ENCODE data around the gene TMEM176A.

The TMEM176A gene

DNA sequence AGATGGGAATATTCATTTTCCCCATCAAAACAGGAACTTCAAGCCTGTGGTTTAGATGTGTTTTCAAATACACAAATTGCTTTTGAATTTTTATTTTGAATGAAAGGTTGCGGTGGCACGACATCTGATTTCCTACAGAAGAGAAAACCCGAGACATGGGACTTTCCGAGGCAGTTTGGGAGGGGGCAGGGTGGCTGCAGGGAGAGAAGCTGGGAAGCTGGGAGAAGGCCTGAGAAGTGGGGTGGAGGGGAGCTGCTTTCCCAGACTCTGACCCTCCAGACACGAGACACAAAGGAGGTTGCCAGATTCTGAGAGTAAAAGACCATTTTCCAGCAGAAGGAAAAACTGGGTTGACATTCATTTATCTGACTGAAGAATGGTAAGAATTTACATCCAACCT lies 19.6 kb downstream of the TMEM176A start:
- no peak for FAIRE-seq

DNA sequence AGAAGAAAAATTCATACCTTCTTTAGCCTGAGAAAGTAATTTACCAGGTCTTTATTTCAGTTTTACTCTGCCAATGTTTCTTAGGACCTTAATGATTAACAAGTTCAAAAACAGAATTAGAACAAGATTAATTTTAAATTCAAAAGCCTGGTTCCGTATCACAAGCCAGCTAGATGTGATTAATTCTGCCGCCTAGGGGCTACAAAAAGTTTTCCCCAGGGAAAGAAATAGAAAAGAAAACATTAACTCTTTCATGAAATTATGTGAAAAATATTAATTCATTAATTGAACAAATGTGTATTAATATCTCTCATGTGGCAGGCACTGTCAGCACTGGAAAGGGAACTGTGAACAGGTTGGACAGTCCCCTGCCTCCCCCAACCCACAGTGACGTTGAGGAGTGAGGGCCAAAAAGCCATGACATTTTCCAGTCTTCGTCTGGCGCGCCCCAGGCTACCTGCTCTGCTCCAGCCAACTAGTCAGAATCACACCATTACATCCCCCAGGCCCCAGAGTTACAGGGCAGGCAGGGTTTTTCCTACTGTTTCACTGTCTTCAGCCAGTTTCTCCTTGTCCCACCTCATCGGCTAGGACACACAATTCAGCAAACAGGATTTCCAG lies 20.1 kb downstream of the TMEM176A start:
- FAIRE-seq = no peak

DNA sequence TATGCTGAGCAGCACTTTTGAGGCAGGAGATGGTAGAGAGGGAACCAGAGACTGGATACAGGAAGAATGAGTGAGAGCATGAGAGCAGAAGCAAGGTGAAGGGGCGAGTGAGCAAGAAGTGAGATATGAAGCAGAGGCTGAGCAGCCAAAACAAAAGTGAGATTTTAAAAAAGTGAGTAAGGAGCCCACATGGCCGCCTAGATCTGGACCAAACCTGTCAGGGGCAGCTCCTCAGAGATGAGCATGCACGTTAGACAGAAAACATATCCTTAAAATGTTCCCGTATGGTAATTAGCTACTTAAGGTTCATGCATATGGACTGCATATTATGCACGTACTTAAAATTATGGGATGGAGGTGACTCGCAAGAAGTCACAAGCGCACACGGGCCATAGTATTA lies 22.5 kb downstream of the TMEM176A start:
- no peak for FAIRE-seq

DNA sequence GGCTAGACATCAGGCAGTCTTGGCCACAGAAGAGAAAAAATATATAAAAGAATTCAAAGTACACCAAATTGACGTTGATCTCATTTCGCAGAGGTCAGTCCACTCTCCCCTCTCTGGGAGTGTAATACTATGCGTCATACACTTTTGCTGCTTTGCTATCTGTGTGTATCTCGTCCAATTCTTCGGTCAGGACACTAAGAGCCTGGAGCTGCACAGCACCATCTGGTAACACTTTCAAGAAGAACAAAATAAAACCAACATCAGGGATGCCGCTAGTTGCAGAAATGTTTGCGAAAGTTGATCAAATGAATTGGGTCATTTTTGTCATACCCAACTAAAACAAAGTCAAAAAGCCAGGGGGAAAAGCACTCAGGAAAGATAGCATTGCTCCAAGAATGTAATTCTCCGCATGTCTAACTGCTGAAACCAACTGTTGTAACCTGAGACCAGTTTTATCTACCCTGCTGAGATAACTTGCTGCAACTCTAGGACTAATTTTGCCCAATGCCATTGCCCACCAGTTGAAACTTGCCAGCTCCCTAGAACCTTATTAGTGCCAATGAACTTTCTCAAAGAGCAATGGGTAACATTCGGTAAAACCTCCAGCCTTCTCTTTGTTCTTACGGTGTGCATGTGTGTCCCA lies 23.0 kb downstream of the TMEM176A start:
- no peak for FAIRE-seq

DNA sequence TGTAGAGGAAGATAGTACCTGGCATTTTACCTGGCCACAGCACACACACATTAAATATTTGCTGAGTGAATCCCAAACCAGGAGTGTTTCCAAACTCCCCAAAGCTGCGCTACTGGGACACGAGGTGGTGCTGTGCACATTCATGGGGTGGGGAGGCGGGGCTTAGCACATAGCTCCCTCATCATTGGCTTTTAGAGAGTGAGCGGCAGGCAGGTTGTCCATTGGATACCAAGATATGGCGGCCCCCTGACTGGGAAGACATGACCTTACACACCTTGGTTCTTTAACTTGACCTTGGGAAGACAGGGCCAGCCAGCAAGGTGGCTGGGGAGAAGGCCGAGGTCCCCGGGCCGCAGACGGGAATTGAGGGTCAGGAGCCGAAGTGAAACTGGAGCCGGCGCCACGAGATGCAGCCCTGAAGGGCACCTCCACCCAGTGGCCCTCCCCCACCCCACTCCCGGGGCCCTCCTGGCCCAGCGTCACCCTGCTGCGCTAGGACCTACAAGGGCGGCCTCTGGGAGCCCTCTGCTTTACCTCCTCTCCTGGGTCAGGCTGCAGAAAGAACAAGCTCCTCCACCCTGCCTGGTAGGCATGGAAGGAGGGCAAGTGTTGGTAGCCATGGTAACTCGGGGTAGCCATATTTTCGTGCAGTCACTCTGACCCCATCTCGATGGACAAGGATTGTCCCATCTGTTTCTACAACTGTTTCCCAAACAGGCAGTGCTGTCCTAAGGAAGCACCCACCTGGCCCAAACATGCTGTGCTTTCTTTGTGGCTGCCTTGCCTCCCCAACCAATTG lies 24.0 kb downstream of the TMEM176A start:
- FAIRE-seq = no peak

DNA sequence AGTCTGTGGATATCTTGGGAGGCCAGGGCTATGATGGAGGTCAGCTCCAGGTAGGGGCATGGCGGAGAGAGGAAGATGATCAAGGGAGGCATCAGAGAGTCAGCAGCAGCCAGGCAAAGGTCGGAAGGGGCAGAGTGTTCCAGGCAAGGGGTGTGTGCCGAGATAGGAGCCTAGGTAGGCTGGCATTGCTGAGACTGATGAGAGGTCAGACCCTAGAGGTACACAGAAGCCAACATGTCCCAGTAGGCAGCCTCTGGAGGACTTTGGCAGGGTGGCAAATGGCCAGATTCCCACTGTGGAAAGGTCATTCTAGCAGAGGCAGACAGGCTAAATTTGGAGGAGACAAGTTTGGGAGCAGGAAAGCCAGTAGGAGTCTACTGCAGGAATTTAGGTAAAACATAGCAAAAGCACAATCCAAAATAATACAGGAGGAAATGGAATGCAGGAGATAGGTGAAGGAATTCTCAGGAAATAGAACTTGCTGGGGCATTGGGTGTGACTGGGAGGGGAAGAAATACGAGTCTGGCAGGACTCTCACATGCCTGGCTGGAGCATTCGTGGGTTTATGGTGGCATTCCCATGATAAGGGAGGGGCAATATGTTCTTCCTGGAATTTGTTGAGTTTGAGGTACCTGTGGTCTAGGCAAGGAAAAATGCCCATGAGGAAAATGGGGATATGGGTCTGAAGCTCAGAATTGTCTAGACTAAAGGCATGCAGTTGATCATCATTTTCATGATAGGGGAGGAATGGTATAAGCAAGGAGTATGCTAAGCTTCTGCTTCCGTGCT lies 25.7 kb downstream of the TMEM176A start:
- no peak for FAIRE-seq

DNA sequence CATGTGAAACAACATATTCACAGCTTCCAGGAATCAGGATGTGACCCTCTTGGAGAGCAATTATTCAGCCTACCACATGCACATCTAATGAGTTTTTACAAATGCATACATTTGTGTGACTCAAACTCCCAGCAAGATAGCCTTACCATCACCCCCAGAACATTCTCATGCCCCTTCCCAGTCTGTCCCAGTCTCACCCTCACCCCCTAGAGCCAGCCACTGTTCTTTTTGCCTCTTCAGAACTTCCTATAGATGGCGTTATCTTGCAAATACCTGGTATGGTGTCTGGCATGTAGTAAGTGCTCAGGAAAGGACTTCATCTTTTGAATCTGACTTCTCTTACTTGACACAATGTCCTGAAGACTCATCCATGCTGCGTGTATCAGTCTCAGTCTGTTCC lies 27.8 kb downstream of the TMEM176A start:
- FAIRE-seq = no peak

DNA sequence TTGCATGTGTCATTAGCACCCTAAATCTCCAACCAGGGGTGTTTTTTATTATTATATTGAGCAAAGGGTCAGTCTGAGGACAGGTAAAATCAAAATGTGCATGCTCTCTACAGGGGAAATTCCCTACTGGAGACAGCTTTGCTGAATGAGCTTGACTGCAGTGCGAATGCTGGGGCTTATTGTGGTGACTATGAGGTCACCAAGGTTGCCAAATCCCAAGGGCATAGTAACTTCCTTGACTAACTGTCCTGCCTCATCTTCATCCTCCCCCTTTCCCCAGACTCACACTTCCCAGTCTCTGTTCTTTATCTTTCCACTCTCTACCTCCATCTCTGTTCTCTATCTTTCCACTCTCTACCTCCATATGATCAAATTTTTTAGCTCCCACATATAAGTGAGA lies 28.9 kb downstream of the TMEM176A start:
- no peak for FAIRE-seq

DNA sequence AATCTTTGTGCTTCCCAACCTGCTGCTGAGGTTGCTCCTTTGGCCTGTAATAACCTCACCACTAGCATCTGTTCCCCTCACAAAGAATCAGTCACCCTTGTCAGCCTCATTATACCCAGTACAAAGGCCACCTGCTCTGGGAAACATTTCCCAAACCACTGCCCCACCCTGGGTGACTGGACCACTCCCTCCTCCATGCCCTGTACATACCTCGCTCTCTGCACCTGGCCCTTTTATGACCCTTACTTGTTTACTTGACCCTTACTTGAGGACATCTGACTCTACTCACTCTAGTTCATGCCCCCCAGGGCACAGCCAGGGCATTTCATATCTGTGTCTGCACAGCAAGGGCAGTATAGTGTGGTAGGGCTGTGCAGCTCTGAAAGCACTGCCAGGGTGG lies 30.4 kb downstream of the TMEM176A start:
- FAIRE-seq = no peak

DNA sequence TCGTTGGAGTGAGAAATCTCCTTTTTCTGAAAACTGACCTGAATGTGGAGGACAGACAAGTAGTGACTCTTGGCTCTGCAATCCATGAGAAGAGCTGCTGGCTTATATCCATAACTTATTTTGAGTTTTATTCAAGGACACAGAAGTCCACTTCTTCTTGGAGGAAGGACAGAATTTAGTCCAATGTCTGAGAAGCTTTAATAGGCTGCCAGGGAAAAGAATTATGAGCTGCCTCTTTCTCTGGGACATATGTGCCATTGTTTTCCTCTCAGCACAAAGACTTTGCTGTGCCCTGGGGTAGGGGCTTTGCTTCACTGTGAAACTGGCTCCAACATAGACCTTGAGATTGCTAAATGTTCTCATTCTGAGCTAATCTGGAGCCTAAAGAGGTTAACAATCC lies 31.3 kb downstream of the TMEM176A start:
- FAIRE-seq = no peak

DNA sequence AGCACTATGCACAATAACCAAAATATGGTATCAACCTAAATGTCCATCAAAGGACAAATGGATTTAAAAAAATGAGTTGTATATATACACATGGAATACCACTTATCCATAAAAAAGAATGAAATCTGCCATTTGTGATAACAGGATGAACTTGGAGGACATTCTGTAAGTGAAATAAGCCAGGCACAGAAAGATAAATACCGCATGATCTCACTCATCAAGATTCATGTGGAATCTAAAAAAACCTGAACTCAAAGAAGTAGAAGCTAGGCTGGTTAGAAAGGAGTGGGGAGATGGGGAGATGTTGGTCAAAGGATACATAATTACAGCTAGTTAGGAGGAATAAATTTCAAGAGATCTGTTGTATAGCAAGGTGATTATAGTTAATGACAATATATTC lies 34.5 kb downstream of the TMEM176A start:
- FAIRE-seq = no peak

DNA sequence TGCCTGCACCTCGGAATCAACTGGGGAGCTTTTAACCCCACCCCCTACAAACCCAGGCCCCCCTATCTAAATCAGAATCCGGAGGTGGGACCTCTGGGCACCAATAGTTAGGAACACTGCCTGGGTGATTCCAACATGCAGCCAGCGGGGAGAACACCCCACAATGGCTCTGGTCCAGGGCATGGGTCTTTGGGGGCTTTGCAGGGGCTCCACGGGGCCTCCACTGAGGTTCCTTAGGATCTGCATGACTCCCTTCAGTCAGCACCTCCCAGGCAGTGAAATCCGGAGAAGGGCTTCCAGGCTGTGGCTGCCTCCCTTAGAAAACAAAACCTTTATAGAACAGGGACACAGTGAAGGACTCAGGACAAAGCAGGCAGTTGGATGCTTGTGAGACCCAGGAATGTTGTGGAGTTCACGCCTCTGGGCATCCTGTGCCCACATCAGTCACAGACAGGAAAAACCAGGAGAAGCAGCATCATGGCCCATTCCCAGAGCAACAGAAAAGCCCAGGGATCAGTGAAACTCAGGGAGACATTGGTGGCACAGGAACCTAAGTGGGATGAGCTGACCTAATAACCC lies 35.2 kb downstream of the TMEM176A start:
- FAIRE-seq = no peak

DNA sequence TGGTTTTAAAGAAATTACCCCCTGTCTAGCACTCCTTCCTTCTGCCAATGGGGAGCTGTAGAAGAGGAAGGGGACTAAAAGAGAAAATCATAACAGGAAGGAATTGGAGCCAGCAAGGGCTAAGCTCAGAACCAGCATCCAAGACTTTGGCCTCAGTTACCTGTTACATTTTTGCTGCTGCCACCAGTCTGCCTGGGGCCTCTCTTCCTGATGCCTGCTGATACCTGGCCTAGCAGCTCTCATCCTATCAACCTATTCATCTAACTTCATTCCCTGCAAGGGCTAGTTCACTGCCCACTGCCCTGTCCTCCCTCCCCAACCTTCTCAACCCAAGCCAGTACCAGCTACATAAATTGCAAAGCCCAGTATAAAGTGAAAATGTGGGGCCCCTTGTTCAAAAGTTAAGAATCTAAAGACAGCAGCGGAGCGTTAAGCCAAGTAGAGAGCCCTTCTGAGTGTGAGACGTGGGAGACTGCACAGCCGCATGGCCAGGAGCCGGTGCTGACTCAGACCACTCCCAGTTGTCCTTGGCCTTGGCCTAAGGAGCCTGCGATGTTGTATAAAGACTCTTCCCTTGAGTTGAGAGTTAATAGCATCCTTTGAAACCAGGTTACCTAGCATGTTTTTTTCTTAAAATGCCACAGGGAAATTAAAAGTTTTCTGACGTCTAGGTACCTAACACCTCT lies 38.5 kb downstream of the TMEM176A start:
- FAIRE-seq = no peak

DNA sequence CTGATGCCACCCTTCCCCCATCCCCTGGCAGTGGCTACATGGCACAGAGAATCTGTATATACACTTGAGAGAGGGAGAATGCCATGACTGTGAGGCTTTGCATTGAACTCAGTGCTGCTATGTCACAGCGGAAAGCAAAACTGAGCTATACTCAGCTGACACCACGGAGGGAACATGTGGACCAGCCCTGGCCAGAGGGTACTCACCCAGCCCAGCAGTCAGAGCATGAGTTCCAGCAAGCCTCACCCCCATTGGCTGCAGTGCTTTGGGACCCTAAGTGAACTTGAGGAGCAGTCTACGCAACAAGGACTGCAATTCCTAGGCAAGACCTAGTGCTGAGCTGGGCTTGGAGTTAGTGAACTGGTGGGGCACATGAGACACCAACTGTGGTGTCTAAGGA lies 41.4 kb downstream of the TMEM176A start:
- no peak for FAIRE-seq

DNA sequence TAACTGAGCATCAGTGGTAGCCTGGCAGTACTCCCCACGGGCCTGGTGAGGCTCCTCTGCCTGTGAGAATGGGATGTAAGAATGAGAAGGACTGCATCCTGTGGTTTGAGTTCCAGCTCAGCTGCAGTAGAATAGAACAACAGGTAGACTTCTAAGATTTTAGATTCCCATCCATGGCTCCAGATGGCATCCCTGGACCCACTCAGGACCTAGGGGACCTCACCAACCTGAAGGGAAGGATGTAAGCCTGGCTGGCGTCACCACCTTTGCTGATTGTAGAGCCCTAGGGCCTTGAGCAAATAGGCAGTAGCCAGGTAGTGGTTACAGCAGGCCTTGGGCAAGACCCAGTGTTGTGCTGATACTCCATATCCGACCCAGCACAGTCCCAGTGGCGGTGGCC lies 42.1 kb downstream of the TMEM176A start:
- FAIRE-seq = no peak

DNA sequence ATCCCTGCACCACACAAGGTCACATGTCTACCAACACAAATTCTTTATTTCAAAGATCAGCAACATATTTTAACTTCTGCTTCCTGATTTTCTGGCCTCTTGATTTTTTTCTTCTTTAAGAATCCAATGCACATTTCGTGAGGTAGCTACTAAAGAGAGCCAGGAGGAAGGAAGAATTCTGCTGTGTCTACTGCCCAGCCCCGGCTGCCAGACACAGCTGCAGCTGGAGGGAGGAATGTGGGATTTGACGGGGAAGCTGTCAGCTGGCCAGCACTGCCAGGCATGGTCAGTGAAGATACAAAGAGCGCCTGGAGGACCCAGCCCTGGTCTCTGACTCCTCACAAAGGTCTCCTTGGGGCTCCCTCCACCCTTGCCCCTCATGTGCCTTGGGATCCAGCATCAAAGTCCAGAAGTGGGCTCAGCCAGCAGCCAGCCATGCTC lies 44.9 kb downstream of the TMEM176A start:
- FAIRE-seq = no peak

DNA sequence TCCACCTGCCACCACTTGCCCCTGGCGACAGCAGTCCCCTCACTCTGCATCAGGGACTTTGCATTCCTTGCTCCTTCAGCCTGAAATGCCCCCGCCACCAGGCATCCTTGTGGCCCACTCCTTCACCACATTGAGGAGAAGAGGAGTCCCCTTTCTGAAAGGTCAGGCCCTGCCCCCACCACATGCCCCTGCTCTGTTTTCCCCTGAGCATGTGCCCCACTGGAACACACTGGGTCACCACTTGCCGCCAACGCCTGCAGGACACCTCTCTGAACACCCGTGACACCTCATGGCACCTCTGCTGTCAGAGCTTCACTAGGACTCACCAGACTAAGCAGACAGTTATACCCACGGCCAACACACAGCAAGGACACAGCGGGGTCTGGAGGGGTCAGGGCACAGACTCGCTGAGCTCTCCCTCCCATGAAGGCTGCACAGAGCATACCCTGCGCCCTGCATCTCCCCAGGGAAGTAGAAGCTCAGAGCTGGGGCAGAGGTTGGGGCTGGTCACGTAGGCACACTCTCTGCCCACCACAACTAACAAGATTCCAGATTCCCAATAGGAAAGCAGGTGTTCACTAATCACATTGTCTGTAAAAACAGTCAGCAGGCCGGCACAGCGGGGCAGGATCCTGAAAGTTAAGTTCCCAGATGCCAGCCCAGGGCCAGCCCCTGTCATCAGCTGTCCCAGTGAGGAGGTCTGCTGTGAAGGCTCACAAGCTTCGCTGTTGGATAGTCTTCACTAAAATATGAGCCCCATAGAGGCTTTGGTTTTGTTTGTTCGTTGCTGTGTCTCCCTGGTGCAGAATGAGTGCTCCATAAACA lies 45.9 kb downstream of the TMEM176A start:
- no peak for FAIRE-seq

DNA sequence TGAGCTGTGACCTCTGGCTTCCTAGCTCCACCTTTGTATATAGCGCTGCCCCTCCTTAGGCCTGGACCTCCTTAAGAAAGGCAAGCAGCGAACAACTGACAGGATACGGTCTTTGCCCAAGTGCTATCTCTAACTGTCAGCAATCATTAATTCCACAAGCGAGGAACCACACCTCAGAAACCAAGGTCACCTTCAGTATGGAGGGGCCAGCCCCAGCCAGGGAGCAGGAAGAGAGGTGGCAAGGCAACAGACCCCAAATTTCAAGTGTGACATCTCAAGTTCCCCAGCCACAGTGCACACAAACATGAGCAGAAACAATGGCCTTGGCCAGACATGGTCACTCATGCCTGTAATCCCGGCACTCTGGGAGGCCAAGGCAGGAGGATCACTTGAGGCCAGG lies 47.0 kb downstream of the TMEM176A start:
- no peak for FAIRE-seq

DNA sequence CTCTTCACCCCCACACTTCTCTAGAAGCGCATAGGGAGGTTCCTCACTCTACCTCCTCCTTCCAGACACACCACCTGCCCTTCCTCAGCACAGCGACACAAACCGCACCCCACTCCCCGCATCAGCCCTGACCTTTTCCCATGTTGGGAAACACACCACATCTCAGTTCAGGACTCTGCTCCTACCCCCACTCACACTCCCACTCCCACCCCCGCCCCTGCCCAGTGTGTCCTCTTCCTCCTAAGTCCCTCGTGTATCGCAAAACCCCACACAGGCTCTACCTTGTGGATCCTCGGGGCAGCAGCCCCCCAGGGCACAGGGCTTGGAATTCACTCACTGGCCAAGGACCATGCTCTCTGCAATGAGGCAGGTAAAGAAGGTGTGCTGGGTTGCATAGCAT lies 47.5 kb downstream of the TMEM176A start:
- no peak for FAIRE-seq

DNA sequence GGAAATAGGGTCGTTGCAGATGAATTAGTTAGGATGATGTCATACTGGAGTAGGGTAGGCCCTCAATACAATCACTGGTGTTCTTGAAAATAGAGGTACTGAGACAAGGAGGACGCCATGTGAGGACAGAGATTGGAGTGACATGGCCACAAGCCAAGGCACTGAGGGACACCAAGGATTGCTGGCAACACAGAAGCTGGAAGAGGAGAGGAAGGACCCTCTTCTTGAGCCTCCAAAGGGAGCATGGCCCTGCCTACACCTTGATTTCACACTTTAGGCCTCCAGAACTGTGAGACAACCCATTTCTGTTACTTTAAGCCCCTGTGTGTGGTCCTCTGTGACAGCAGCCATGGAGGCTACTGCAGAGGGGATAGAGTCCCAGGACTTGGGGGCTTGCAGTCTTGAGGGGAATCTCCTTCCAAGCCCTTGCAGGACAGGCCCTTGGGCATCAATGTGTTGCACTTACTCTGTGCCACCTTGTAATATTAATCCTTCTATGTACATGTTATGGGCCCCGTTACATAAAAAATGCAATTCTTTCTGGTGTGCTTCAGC lies 48.1 kb downstream of the TMEM176A start:
- no peak for FAIRE-seq

DNA sequence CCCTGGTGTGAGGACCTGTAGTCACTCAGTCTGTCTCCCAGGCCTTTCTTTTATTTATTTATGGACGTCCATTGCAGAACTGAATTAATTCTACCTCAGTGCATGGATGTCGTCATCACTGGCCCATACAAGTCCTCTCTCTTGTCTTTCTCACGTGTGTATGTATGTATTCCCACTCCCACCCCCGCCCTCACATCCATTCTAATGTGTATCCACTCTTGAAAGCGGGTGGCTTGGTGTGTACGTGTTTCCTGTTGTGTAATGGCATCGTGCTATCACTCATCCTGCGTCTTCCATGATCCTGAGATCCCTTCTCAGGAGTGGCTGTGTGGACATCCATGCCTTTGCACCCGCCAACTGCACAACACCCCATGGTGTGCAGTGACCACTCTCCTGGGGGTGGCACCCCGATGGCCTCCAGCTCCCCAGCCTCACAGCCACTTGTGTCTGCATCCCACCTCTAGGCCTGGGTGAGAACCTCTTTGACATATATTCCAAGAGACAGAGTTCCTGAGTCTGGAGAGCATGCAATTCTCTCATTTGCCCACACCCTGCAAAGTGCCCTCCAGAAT lies 48.7 kb downstream of the TMEM176A start:
- FAIRE-seq = no peak
